ENCODE results near the gene PROSER3. TPM values are rescaled to one million over a fixed set of nuclear protein-coding genes. Genes with fewer than 3 reads are reported as not detected.

Gene PROSER3
- total and polyA plus RNA-seq, 2 of the 13 experiments (the other 11 are each of a cell fraction or from before 2014, with no cell fraction given): 5.1 to 5.7 TPM

- TF ChIP-seq MNT (IDR thresholded peaks at IDR 0.05): 0 out of 2 replicates have a peak, but pooled peaks have one; percentile 12
- TF ChIP-seq, protein P1, sequence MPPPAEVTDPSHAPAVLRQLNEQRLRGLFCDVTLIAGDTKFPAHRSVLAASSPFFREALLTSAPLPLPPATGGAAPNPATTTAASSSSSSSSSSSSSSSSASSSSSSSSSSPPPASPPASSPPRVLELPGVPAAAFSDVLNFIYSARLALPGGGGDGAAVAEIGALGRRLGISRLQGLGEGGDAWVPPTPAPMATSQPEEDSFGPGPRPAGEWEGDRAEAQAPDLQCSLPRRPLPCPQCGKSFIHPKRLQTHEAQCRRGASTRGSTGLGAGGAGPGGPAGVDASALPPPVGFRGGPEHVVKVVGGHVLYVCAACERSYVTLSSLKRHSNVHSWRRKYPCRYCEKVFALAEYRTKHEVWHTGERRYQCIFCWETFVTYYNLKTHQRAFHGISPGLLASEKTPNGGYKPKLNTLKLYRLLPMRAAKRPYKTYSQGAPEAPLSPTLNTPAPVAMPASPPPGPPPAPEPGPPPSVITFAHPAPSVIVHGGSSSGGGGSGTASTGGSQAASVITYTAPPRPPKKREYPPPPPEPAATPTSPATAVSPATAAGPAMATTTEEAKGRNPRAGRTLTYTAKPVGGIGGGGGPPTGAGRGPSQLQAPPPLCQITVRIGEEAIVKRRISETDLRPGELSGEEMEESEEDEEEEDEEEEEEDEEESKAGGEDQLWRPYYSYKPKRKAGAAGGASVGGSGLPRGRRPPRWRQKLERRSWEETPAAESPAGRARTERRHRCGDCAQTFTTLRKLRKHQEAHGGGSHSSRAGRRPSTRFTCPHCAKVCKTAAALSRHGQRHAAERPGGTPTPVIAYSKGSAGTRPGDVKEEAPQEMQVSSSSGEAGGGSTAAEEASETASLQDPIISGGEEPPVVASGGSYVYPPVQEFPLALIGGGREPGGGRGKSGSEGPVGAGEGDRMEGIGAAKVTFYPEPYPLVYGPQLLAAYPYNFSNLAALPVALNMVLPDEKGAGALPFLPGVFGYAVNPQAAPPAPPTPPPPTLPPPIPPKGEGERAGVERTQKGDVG (CRISPR knock-in tag; IDR thresholded peaks at IDR 0.05; ENCODE audit: borderline replicate concordance): no peak
- no peak for TF ChIP-seq MAX (IDR thresholded peaks at IDR 0.05)
- no peak for TF ChIP-seq HDAC6 (IDR thresholded peaks at IDR 0.05; ENCODE audit: low read depth, low read length)
- no peak for TF ChIP-seq ZNF776 (CRISPR knock-in tag; IDR thresholded peaks at IDR 0.05)
- no peak for TF ChIP-seq AGO2 (optimal IDR thresholded peaks at IDR 0.05; ENCODE audit: low read depth, low read length)
- TF ChIP-seq KLF13 (CRISPR knock-in tag; IDR thresholded peaks at IDR 0.05): no peak
- no peak for TF ChIP-seq RARA (CRISPR knock-in tag; IDR thresholded peaks at IDR 0.05)
- TF ChIP-seq ZNF124 (CRISPR knock-in tag; IDR thresholded peaks at IDR 0.05): no peak
- no peak for TF ChIP-seq ZNF639 (CRISPR knock-in tag; conservative IDR thresholded peaks at IDR 0.05)
- peak; percentile 83 for TF ChIP-seq TFDP1 (CRISPR knock-in tag; IDR thresholded peaks at IDR 0.05; ENCODE audit: borderline replicate concordance)
- no peak for TF ChIP-seq ZNF224 (CRISPR knock-in tag; IDR thresholded peaks at IDR 0.05)
- no peak for TF ChIP-seq POGZ (CRISPR knock-in tag; IDR thresholded peaks at IDR 0.05)
- no peak for TF ChIP-seq THRA (CRISPR knock-in tag; IDR thresholded peaks at IDR 0.05; ENCODE audit: borderline replicate concordance)
Measured at GRCh38 chr19:35757749-35758608, at the start of gene PROSER3 (continued).

Data from HepG2 (cell line).